Hematopoietic multipotent progenitor cell treated with erythropoietin and hydrocortisone succinate and interleukin-3 and kit ligand, for 8 days (in vitro differentiated cells): ENCODE measurements around the gene SPHK2.
"Not testable (repeated sequence)": the region's sequence is repeated elsewhere in the genome, so short reads cannot be mapped to it uniquely, and the experiment has no call there.

ENCODE experiments used
- DNase-seq: peaks from one replicate; pipeline ENCODE4 v3.0.0-alpha.2; 2015

Gene SPHK2

GRCh38 chr19:48660852-48661710 is 41.8 kb downstream of the SPHK2 start:
- DNase-seq = peak; percentile 97

- no peak for DNase-seq
Measured at GRCh38 chr19:48661711-48662090, 42.4 kb downstream of the SPHK2 start.

- no peak for DNase-seq
Measured at GRCh38 chr19:48663667-48664066, 44.4 kb downstream of the SPHK2 start.

- DNase-seq = no peak
Measured at GRCh38 chr19:48664476-48664875, 45.2 kb downstream of the SPHK2 start.

- no peak for DNase-seq
Measured at GRCh38 chr19:48665786-48666185, 46.5 kb downstream of the SPHK2 start.

- DNase-seq = no peak
Measured at GRCh38 chr19:48668332-48668731, 49.0 kb downstream of the SPHK2 start.

- DNase-seq = no peak
Measured at GRCh38 chr19:48668761-48669160, 49.5 kb downstream of the SPHK2 start.

GRCh38 chr19:48669903-48670668 is 50.8 kb downstream of the SPHK2 start:
- no peak for DNase-seq

- no peak for DNase-seq
Measured at GRCh38 chr19:48670699-48671445, 51.6 kb downstream of the SPHK2 start.

- no peak for DNase-seq
Measured at GRCh38 chr19:48671446-48671995, 52.2 kb downstream of the SPHK2 start.

GRCh38 chr19:48672994-48673393 is 53.7 kb downstream of the SPHK2 start, which contains the start of gene NTN5:
Gene NTN5, minus strand, starts transcription at chr19:48673017. Its CDS starts 2,031 bp downstream, at chr19:48670986.
- DNase-seq = no peak

- DNase-seq = no peak
Measured at GRCh38 chr19:48673436-48674100, 54.3 kb downstream of the SPHK2 start.

- DNase-seq = no peak
Measured at GRCh38 chr19:48674216-48674809, 55.0 kb downstream of the SPHK2 start.

- peak; percentile 88 for DNase-seq
Measured at GRCh38 chr19:48674921-48675824, 55.9 kb downstream of the SPHK2 start.

GRCh38 chr19:48676487-48676886 is 57.2 kb downstream of the SPHK2 start:
- DNase-seq = no peak

GRCh38 chr19:48676887-48677286 is 57.6 kb downstream of the SPHK2 start:
- DNase-seq = no peak

GRCh38 chr19:48678201-48678600 is 58.9 kb downstream of the SPHK2 start:
- DNase-seq = peak; percentile 75

- DNase-seq = not testable (repeated sequence)
Measured at GRCh38 chr19:48680006-48680405, 60.7 kb downstream of the SPHK2 start.
